Activated CD4-positive, alpha-beta T cell treated with anti-CD3 and anti-CD28 coated beads for 4 hours (primary cell): ENCODE data around the gene IFNE.
"Not testable (repeated sequence)": the region's sequence is repeated elsewhere in the genome, so short reads cannot be mapped to it uniquely, and the experiment has no call there.

Experiments
- DNase-seq, 2 donors: peaks; one replicate each; pipeline ENCODE4 v3.0.0-alpha.2; 2020

The IFNE gene

DNA sequence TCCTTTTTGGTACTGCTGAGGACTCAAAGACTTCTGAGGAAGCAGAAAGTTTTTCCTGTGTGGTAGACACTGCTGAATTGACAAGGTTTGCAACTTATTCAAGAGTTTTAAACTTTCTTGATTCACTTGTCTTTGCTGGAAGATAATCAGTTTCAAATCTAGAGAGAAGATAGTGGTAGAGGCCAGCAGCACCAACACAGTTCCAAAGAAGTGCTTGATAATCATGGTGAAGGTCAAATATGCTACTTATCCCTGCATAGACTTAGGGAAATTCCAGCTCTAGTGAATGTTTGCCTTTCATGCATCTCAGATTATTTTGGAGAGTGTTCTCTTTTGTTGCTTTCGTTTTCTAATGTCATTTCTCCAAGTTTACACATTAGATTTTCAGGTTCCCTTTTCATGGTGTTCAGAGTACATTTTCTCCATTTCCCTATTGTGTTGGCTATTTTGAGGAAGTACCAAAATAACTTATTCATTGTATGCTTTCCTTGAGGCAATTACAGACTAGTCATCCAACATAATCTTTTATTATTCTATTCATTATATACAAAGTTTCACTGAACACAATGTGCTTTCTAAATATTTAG, 550 bp downstream of the IFNE start:
- DNase-seq = no peak

DNA sequence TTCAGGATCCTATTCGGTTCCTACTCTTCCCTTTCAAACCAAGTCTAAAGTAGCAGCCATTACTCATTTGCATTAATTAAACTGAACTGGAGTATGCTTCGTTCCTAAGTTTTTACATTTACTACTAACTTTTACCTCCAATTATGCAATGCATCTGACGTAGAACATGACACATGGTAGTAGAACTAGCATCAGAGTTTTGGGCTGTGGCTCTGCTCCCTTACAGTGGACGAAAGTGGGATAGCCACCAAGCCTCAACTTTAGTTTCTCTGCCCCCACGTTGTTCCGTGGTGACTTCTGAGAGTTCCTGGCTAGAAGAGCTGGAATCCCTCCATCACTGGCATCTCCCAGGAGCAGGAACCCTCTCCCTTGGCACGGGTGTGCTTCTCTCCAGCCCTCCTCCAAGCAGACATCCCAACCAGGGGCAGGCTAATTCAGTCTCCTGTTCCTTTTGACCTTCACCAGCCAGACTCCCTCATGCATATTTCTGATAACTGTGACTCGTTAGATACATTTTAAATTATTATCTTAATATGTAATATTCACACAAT, 2.9 kb downstream of the IFNE start:
- DNase-seq = no peak

DNA sequence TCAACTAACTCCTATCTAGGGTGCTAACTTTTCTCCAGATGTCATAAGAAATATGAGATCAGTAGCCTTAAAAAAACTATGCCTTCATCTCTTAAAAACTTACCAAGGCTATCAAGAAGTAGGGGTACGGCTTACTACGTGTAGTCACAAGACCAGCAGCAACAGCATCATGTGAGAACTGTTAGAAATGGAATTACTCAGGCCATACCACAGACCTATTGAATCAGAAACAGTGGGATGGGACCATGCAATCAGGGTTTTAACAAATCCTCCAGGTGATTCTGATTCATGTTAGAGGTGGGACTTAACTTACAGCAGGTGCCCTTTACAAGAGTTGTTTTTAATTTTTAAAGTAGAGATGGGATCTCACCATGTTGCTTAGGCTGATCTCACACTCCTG, 4.6 kb downstream of the IFNE start:
- no peak for DNase-seq

DNA sequence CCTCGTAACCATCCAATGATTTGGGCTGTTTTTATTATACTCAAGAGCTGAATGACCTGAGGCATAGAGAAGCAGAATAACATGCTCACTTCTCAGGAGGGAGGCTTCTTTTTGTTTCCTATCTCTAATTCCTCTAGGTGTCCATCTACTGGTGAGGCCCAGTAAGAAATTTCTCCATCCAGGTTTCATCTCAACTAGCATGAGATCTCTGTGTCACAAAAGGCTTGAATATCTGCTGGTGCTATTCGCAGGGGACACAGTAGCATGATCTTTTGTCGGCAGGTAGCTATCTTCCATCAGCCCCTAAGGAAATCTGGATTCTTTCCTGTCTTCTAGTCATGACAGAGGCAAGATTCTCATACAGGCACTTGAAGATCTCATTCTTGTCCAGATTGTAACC, 8.9 kb downstream of the IFNE start:
- DNase-seq = no peak

DNA sequence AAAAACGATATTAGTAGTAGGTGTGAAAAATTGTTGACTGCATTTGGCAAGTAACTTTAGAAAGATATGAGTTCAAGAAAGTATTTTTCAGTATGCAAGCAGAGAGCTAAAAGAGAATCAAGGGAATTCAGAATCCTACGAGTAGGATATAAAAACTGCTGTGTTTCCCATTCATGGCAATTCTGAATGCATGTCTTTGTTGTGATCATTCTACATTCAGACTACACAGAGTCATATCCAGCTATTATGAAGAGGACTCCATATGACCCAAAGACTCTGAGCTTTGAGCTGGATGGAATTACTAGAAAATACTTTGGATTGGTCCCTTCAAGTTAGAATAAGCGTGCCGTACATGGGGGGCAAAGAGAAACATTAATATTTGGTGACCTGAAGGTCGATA, 12.0 kb downstream of the IFNE start:
- DNase-seq = no peak

DNA sequence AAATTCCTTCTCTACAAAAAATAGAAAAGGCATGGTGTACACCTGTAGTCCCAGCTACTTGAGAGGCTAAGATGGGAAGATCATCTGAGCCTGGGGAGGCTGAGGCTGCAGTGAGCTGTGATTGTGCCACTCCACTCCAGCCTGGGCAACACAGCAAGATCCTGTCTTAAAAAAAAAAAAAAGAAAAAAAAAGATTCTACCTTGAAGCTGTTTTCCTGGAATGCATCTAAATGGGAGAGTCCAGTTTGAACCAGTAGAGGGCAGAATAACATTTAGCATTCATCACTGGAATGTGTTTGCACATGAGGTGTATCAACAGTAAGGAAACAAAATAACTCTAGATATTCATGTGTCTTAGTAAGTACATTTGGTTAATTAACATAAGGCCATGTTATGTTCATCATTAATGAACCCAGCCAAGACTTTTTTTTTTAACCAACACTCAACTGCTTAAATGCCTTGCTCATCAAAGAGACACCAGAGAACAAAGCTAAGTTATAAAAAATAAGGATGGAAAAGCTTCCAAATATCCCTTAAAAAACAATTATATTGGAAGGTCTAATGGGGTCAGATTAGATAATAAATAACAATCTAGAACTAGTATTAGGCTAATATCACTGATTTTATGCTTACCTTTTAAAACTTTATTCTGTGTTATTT, 16.1 kb downstream of the IFNE start:
- DNase-seq = peak in 1 of 2 donors; percentile 18

DNA sequence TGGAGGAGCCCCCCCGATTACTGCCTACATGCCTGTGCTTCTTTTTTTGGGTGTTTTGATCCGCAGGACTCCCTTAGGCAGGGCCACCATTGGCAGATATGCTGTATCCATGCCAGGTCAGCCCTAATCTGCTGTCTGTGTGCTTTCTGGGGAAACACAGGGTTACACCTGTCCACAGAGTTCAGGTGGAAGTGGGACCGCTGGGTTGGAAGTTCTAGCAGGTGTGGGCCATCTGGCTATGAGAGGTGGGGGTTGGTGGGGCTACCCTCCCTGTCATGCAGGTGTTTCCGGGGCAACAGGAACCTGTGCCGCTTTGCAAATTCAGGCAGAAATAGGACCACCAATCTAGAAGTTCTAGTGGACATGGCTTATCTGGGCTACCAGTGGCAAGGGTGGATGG, 17.0 kb downstream of the IFNE start:
- DNase-seq = no peak

- DNase-seq = no peak
These were observed 20.7 kb downstream of the IFNE start for GRCh38 chr9:21461377-21461776.

GRCh38 chr9:21455320-21455719, 26.8 kb downstream of the IFNE start:
- DNase-seq = peak in 1 of 2 donors; percentile 7

DNA sequence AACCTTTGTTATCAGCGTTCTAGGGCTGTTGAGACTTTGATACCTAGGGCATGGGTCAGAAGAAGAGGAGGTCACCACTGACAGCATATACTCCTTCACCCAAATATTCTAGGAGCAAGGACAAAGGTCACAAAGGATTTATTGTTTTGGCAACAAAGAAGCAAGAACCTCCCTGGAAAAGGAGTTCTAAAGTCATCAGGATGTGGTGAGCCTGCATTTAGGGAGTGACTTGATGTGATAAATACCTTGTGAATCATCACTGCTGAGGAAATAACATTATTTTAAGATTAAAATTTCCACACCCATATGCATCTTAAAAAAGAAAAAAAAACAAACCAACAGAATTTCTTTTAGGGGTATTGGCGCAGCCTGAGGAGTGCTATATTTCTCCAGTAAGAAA, 28.0 kb downstream of the IFNE start:
- DNase-seq = no peak

DNA sequence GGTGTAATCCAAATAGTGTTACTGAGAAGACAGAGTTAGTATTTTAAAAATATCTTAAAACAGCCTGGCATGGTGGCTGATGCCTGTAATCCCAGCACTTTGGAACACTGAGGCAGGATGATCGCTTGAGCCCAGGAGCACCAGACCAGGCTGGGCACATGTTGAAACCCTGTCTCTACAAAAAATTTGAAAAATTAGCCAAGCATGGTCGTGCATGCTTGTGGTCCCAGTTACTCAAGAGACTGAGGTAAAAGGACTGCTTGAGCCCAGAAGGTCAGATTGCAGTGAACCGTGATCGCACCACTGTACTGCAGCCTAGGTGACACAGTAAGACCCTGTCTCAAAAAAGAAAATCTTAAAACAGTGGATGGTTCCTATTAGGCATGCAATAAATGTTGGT, 29.4 kb downstream of the IFNE start:
- DNase-seq = no peak

GRCh38 chr9:21450733-21451394, 31.2 kb downstream of the IFNE start:
- no peak for DNase-seq

DNA sequence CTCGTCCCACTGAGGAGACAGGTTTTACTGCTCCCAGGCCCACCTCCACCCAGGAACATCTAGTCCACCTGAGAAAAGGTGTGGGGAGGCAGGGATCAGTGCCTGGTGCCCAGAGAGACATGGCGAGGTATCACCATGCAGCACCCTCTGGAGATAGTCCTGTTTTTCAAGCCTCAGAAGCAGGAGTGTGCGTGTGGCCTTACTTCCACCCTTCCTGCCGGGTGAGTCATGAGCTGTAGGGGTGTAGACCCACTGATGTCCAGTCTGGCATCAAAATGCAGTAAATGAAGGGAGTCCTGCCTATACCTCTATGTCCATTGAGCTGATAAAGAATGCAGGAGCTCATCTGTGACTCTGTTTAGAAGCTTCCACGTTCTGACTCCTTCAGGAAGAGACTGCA, 32.8 kb downstream of the IFNE start:
- not testable (repeated sequence) for DNase-seq

DNA sequence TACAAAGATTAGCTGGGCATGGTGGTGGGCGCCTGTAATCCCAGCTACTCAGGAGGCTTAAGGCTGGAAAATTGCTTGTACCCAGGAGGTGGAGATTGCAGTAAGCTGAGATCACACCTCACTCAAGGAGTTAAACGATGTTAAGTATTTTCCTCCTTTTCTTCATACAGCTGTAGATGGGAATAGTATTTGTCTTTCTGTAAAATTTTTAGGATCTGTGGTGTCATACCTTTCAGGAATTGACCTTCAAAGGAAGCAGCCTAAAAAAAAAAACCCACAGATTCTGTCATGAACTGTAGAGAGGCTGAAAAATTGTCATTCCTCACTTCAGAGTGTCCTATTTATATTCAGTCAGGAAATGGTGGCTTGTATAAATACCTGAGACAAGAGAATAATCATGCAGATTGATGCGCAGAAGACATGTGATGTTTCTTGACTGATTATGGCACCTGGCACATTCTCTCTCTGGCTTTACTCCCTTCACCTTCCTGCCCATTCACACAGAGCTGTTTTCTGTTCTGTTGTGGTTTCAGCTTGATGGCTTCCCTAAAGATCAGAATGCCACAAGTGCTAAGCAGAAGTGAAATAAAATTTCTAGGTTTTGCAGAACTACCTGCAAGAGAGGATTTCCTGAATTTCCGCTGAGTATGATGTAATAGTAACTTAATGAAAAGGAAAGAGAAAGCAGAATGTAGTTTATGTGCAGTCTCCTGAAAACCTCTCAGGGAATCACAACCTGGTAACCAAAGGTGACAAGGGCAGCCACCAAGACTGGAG, 38.1 kb downstream of the IFNE start:
- DNase-seq = no peak

GRCh38 chr9:21440139-21440538, 42.0 kb downstream of the IFNE start, which contains the start of gene IFNA1:
TSS of gene IFNA1 (plus strand) at chr9:21440439. CDS start at chr9:21440508, 69 bp downstream.
- no peak for DNase-seq

- DNase-seq = not testable (repeated sequence)
These were observed 47.1 kb downstream of the IFNE start for GRCh38 chr9:21435015-21435383.

DNA sequence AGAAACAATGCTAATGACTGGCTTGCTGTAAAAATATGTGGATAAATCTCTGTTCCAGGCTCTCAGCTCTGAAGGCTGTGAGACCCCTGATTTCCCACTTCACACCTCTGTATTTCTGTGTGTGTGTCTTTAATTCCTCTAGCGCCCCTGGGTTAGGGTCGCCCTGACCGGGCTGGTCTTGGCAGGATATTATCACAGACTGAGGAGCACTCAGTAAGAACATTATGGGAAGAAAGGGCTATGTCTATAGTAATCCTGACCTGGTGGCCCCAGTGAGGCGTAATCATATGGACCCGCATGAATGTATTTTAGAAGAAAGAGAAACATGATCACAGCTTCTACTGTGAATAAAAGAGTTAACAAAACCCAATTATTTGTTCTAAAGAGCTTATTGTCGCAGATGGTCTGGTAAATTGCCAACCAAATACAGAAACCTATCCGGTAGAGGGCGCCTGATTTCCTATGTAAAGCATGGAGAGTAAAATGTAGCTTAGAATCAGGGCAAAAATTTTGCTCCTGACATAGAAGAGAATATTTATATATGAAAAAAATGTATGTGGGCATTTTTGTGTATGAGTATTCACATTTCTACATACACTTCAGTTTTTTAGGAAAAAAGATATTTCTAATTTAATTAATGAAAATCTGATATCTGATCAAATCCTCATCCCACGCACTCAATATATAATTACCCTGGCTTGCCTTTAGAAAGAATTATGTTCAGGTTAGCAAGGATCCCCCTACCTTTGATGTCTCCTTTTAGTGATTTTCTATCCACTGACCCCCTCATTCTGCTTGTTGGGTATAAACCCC, 47.7 kb downstream of the IFNE start:
- DNase-seq = peak; percentile 39 to 54

GRCh38 chr9:21432672-21433425, 49.3 kb downstream of the IFNE start:
- DNase-seq = no peak
